Measurements from ENCODE around the gene SYT12.

Gene SYT12

GRCh38 chr11:67056267-67057204 is 33.6 kb downstream of the SYT12 start, which contains the start of gene RHOD:
Gene RHOD, plus strand, starts transcription at chr11:67056847. Its CDS starts 56 bp downstream, at chr11:67056903.
- DNase-seq (ENCODE audit: low read depth) = no peak

DNA sequence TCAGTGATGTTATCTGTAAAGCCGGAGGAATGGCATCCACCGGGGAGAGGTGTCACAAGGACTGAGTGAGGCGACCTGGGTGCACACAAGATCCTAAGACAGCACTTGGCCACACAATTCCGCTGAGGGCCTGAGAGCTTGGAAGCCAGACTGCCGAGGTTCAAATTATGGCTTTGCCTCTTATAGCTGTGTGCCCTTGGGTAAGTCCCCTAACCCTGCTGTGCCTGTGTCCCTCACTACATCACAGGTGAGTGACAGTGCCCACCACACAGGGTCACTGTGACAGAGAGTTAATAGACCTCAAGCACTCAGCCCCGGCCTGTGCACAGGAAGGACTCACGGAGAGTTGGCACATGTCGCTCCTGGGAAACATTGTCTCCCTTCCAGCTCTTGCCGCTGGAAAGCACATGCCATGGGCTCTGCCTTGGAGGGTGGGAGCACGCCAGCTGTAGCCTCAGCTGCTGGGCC is 34.3 kb downstream of the SYT12 start:
- DNase-seq (ENCODE audit: low read depth) = no peak

DNA sequence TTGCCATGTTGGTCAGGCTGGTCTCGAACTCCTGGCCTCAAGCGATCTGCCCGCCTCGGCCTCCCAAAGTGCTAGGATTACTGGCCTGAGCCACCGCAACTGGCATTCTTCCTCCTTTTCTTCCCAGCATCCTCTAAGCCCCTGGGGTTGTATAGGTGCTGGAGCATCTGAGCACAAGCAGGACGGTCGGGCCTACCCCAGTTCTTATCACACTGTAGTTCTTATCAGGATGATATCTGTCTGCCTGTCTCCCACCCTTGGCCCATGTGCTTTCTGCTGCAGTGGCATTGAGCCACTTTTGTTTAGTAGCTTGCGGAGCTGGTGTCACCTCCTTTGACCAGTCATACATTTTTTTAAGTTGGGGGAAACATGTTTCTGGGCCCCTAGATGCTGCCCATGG is 35.6 kb downstream of the SYT12 start:
- DNase-seq (ENCODE audit: low read depth) = no peak

GRCh38 chr11:67059671-67060070 is 36.7 kb downstream of the SYT12 start:
- no peak for DNase-seq (ENCODE audit: low read depth)

DNA sequence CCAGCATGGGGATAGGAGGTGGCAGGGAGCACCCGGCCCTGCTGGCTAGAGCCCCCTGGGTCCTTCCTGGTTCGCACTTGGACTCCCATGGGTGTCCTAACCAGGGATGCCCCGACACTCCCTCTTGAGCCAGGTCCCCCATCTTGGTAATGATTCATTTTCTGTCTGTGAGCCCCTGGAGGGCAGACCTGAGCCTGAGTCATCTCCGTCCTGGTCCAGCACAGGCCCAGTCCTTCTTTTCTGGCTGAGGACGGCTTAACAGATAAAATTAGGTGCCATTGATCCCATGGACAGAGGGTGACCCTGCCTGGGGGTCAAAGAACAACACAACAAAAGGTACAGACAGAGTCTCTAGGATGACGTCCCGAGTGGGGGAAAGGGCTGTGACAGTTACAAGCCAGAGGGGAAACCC is 37.2 kb downstream of the SYT12 start:
- DNase-seq (ENCODE audit: low read depth) = no peak

DNA sequence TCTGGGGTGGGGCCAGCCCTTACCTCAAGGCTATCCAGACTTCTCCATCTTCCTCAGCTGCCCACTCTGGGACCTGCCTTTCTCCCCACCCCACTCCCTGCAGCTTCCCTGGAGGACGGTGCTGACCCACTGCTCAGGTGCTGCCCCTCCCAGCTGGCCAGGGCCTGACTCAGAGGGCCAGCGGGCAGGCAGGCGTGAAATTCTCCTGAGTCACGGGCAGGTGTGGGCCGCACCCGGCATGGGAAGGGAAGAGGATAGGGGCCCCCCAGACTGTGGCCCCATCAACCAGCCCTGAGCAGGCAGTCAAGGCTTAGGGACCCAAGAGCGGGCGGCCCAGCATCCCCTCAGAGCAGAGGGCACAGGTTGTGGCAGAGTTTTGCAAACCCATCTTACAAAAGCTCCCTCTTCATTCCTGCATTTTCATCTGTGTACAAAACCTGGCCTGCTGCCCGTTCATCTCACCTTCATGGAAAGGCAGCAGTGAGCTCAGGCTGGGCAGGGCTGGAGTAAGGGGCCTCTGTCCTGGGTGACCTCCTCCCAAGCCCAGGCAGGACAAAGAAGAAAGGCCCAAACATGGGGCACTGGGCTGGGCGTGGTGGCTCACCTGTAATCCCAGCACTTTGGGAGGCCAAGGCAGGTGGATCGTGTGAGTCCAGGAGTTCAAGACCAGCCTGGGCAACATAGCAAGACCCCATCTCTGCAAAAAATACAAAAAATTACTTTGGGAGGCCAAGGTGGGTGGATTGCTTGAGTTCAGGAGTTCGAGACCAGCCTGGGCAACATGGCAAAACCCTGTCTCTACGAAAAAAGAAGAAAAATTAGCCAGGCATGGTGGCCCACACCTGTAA is 39.8 kb downstream of the SYT12 start:
- DNase-seq (ENCODE audit: low read depth) = no peak

DNA sequence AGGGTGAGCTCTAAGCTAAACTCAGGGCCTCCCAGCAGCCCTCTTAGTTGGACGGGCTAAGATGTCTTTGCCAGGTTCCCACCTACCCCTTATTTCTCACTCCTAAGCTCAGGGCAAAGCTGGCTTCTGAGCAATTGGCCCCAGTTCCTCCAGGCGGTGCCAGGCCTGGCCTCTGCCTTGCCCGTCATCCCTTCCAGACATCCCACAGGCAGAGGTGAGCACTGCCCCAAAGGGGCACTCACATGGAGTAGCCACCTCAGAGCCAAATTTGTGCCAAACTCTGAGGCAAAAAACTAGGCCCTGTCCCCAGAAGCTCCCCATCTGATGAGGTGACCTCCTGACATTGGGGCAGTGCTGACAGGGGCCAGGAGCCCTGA is 43.4 kb downstream of the SYT12 start:
- no peak for DNase-seq (ENCODE audit: low read depth)

DNA sequence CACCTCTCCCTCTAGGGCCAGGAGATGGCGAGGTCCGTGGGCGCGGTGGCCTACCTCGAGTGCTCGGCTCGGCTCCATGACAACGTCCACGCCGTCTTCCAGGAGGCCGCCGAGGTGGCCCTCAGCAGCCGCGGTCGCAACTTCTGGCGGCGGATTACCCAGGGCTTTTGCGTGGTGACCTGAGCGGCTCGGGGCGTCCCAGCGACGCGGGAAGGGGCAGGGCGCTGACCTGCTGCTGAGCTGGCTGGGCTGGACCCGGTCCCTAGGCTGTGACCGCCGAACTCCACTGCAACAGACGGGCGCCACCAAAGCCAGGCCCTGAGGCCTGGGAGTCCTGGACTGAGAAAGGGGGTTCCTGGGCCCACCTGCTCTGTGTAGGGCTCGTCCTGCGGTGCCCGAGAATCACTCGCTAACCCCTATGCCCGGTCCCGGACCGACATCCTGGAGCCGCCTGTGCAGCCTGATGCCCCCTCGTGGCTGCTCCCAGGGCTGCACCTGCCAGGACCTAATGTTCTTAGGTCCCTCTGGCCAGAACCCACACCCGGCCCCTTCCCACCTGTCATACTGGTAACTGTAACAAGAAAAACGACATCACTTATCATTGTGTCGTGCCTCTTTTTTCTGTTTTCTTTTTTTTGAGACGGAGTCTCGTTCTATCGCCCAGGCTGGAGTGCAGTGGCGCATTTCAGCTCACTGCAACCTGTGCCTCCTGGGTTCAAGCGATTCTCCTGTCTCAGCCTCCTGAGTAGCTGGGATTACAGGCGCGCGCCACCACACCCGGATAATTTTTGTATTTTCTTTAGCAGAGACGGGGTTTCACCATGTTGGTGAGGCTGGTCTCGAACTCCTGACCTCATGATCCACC is 48.7 kb downstream of the SYT12 start:
- DNase-seq (ENCODE audit: low read depth) = no peak

GRCh38 chr11:67072295-67072694 is 49.4 kb downstream of the SYT12 start:
- no peak for DNase-seq (ENCODE audit: low read depth)

DNA sequence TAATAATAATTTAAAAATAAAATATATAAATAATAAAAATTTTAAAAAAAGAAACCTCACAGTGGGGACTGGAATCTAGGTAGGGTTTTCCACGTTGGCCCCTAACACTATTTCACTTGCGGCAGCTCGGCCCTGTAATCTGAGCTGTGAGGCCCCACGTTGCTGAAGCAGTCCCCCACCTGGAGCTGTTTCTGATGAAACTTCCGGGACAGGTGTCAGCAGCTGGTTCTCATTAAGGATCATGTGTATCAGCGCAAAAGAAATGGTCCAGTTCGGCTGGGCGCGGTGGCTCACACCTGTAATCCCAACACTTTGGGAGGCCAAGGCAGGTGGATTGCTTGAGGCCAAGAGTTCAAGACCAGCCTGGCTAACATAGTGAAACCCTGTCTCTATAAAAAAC is 51.0 kb downstream of the SYT12 start:
- DNase-seq (ENCODE audit: low read depth) = no peak

DNA sequence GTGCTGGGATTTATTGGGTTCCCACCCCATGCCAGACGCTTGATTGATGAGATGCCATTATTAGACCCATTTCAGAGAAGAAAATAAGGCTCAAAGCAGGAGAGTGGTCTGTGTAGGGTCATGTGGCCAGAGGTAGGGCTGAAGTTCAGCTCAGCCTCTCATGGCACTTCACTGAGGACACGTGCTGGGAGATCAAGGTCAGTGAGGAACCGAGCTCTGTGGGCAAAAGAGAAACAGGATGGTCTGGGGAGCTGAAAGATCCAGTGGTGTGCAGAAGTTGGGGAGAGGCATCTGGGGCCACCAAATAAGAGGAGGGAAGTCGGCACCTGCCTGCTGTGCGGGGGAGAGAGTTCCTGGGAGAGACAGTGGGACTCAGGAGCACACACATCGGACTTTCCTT is 53.3 kb downstream of the SYT12 start:
- no peak for DNase-seq (ENCODE audit: low read depth)

- no peak for DNase-seq (ENCODE audit: low read depth)
Measured at GRCh38 chr11:67079065-67079705, 56.3 kb downstream of the SYT12 start.

- no peak for DNase-seq (ENCODE audit: low read depth)
Measured at GRCh38 chr11:67082071-67082791, 59.3 kb downstream of the SYT12 start.

DNA sequence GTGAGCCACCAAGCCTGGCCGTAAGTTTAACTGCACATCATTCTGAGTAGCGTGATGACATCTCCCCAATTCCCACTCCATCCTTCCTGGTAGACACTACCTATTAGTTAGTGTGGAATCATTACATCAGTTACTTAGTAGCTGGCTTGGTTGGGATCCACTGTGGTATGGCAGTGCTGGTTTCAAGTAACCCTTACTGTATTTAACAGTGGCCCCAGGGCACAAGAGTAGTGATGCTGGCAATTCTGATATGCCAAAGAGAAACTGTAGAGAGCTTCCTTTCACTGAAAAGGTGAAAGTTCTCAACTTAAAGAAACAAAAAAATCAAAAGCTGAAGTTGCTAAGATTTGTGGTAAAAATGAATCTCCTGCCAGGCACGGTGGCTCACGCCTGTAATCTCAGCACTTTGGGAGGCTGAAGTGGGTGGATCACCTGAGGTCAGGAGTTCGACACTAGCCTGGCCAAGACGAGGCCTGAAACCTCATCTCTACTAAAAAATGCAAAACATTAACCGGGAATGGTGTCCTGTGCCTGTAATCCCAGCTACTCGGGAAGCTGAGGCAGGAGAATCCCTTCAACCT is 60.9 kb downstream of the SYT12 start:
- DNase-seq (ENCODE audit: low read depth) = no peak

DNA sequence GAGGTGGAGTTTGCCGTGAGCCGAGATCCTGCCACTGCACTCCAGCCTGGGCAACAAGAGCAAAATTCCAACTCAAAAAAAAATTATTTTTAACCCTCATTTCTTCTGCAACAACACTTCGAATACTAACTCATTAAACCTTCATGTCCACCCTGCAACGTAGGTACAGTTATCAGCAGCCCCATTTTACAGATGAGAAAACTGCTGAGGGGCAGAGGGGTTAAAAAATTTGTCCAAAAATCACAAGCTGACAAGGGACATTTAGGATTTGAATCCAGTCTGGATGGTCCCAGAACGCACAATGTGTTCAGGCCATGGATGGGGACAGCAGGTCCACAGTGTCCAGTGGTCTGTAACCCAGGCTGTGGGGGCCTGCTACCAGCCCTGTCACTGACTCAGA is 62.7 kb downstream of the SYT12 start:
- DNase-seq (ENCODE audit: low read depth) = no peak

GRCh38 chr11:67090717-67091116 is 67.8 kb downstream of the SYT12 start:
- no peak for DNase-seq (ENCODE audit: low read depth)

DNA sequence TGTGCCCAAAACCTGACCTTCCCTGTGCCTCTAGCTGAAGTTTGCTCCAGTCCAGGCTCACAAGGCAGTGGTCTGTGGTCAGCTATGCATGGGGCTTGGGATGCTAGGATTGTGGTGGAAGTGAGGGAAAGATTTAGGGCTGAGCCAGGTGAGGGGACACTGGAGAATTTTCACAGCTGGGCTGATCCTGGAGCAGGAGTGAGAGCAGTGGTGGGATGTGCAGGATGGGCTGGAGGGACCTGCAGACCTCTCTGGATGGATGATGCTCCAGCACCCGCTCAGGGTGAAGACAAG is 72.2 kb downstream of the SYT12 start:
- DNase-seq (ENCODE audit: low read depth) = no peak

- DNase-seq (ENCODE audit: low read depth) = no peak
Measured at GRCh38 chr11:67098799-67099429, 76.0 kb downstream of the SYT12 start.

GRCh38 chr11:67099831-67100324 is 76.9 kb downstream of the SYT12 start:
- DNase-seq (ENCODE audit: low read depth) = no peak
